GM13976 (cell line): Measurements from ENCODE around the gene EP300.

Experiments
- DNase-seq: peaks from one replicate; pipeline ENCODE4 v3.0.0; 2012; ENCODE audit warnings: low spot score
- CTCF ChIP-seq: IDR thresholded peaks from 2 replicates; pipeline ENCODE4 v1.5.1; 2012; ENCODE audit warnings: borderline replicate concordance, mild to moderate bottlenecking; ENCODE audit not compliant: insufficient read depth; ENCODE audit errors: extremely low read depth, missing control alignments, control extremely low read depth
- in situ Hi-C: fragments of 300-500 bp; cut with MboI; formaldehyde crosslinking; loops from one replicate; pipeline ENCODE4 v1.12.0; 2022; ENCODE audit warnings: low sequenced_read_pairs, mixed read lengths, inconsistent platforms; ENCODE audit not compliant: unreplicated experiment

The EP300 gene

GRCh38 chr22:41074466-41074865 lies 17.9 kb upstream of the EP300 start:
- no peak for TF ChIP-seq CTCF
- in situ Hi-C loops = no loop called here

GRCh38 chr22:41074941-41075710 lies 17.3 kb upstream of the EP300 start:
- TF ChIP-seq CTCF = no peak
- no peak for DNase-seq
- in situ Hi-C loops = no loop called here

More at GRCh38 chr22:41074466-41074865, 17.9 kb upstream of the EP300 start:
- no peak for DNase-seq

GRCh38 chr22:41075946-41076345 lies 16.4 kb upstream of the EP300 start:
- DNase-seq = no peak
- no peak for TF ChIP-seq CTCF
- in situ Hi-C loops = no loop called here

- in situ Hi-C loops = no loop called here
- TF ChIP-seq CTCF = no peak
- DNase-seq = no peak
Measured at GRCh38 chr22:41076857-41077256, 15.5 kb upstream of the EP300 start.

GRCh38 chr22:41078931-41079330 lies 13.5 kb upstream of the EP300 start:
- in situ Hi-C loops = no loop called here
- TF ChIP-seq CTCF = no peak
- no peak for DNase-seq

GRCh38 chr22:41085842-41086241 lies 6.5 kb upstream of the EP300 start:
- in situ Hi-C loops = loop anchor here (10.0 kb wide), 1 partner anchor 131 kb away; the partner anchor contains the start of gene RBX1
- no peak for TF ChIP-seq CTCF
- DNase-seq = no peak
